OCI-LY7 (cell line): ENCODE data around the gene ABHD12. TPM values are rescaled to one million over a fixed set of nuclear protein-coding genes. Genes with fewer than 3 reads are reported as not detected.

Experiments
- BruUV-seq: library from RNA; stranded (reverse); fragments of 400-500 nt; replicated peaks from 2 replicates; lab custom pipeline; 2021; lab: Mats Ljungman, UMichigan
- CTCF ChIA-PET: fragments of 300-600 bp; sonication (Branson Sonifier 250); formaldehyde crosslinking; loops from one replicate; lab custom pipeline; 2022; ENCODE audit warnings: antibody characterized with exemption; ENCODE audit not compliant: unreplicated experiment; lab: Charles Lee
- POLR2A ChIA-PET: fragments of 300-600 bp; sonication (Branson Sonifier 250); formaldehyde crosslinking; loops from one replicate; lab custom pipeline; 2022; ENCODE audit warnings: antibody characterized with exemption; lab: Charles Lee
- DNase-seq: peaks from one replicate; pipeline ENCODE4 v3.0.0-alpha.2; 2015; ENCODE audit warnings: low spot score
- H2AFZ ChIP-seq: fragments of 200-600 bp; sonication (generic), shearing (Covaris generic); 2 replicates; pipeline ENCODE4 v1.6.1; 2014; ENCODE audit warnings: mild to moderate bottlenecking, antibody characterized with exemption, low read length, moderate library complexity
- H3K27ac ChIP-seq: fragments of 200-600 bp; sonication (generic); 2 replicates; pipeline ENCODE4 v1.5.1; 2014; ENCODE audit warnings: mixed run types, low read depth, mild to moderate bottlenecking, moderate library complexity, low read length, inconsistent platforms; ENCODE audit not compliant: poor library complexity, severe bottlenecking
- H3K36me3 ChIP-seq: fragments of 200-600 bp; sonication (generic); 2 replicates; pipeline ENCODE4 v1.6.1; 2014; ENCODE audit warnings: mild to moderate bottlenecking, antibody characterized with exemption, low read length, moderate library complexity, mixed read lengths; ENCODE audit not compliant: insufficient read depth
- H3K4me1 ChIP-seq: fragments of 200-600 bp; sonication (generic); 2 replicates; pipeline ENCODE4 v1.5.1; 2014; ENCODE audit warnings: mild to moderate bottlenecking, low read length; ENCODE audit not compliant: insufficient read depth, poor library complexity, severe bottlenecking
- H3K4me2 ChIP-seq: fragments of 200-600 bp; sonication (generic); 2 replicates; pipeline ENCODE4 v1.6.1; 2014; ENCODE audit warnings: mild to moderate bottlenecking, low read length
- H3K4me3 ChIP-seq: fragments of 200-600 bp; sonication (generic); 2 replicates; pipeline ENCODE4 v1.5.1; 2014; ENCODE audit warnings: mild to moderate bottlenecking, low read depth, low read length; ENCODE audit not compliant: poor library complexity, severe bottlenecking
- H3K79me2 ChIP-seq: fragments of 200-600 bp; sonication (generic); 2 replicates; pipeline ENCODE4 v1.6.1; 2016; ENCODE audit warnings: low read depth, mild to moderate bottlenecking, low read length, moderate library complexity, mixed read lengths; ENCODE audit not compliant: insufficient read depth
- H3K9me2 ChIP-seq: fragments of 200-600 bp; sonication (generic); 2 replicates; pipeline ENCODE4 v1.6.1; 2016; ENCODE audit warnings: mild to moderate bottlenecking, low read length, mixed read lengths; ENCODE audit not compliant: insufficient read depth
- H3K9me3 ChIP-seq: fragments of 200-600 bp; sonication (generic); 2 replicates; pipeline ENCODE4 v1.6.1; 2014; ENCODE audit warnings: mild to moderate bottlenecking, mixed run types, low read length, mixed read lengths
- H4K20me1 ChIP-seq: fragments of 200-600 bp; sonication (generic); 2 replicates; pipeline ENCODE4 v1.6.1; 2014; ENCODE audit warnings: mild to moderate bottlenecking, antibody characterized with exemption, low read length, moderate library complexity, mixed read lengths; ENCODE audit not compliant: insufficient read depth
- EZH2phosphoT487 ChIP-seq: fragments of 200-600 bp; sonication (generic); IDR thresholded peaks from 2 replicates; pipeline ENCODE4 v1.6.1; 2018; ENCODE audit warnings: low read depth, borderline replicate concordance, mild to moderate bottlenecking, mixed run types, antibody characterized with exemption, low read length, moderate library complexity, mixed read lengths
- intact Hi-C: fragments of 100-400 bp; cut with micrococcal nuclease; formaldehyde crosslinking; loops from one replicate; pipeline ENCODE4 v1.10.0; 2022; ENCODE audit not compliant: unreplicated experiment
- total RNA-seq, 2 experiments: library from RNA; depleted of rRNA in 1 of 2; stranded (reverse); fragments of >200 nt in 1 of 2; shearing (Covaris generic) in 1 of 2; gene quantifications; 2 replicates each; pipeline ENCODE4 v1.2.3, GENCODE V29; 2014 to 2022
- TF ChIP-seq, protein P1 (sequence below): fragments of 200-600 bp; sonication (generic); conservative IDR thresholded peaks from 2 replicates; pipeline ENCODE4 v1.5.1; 2014; ENCODE audit warnings: mild to moderate bottlenecking, antibody characterized with exemption, low read length, moderate library complexity, mixed read lengths

The ABHD12 gene
- total RNA-seq, 2 experiments from 2014 or later, result 10.6 to 12.9 TPM

- H3K9me3 ChIP-seq, result no peaks in the 10 kb centered on the region
- POLR2A ChIA-PET, result no interaction called here
- no peaks in the 10 kb centered on the region for H3K79me2 ChIP-seq
- H3K27ac ChIP-seq, result no peak overlapping the region
- no peaks in the 10 kb centered on the region for H3K9me2 ChIP-seq
- no peaks in the 10 kb centered on the region for H3K36me3 ChIP-seq
- intact Hi-C loops, result no loop called here
- no TSS peak for BruUV-seq
- no peak overlapping the region for H3K4me3 ChIP-seq
- CTCF ChIA-PET, result interaction anchor here (0.6 kb wide), 1 partner anchor 10 kb away, joined by 3 read pairs; no protein-coding TSS in a partner anchor
- no peak overlapping the region for H3K4me2 ChIP-seq
- no peaks in the 10 kb centered on the region for H4K20me1 ChIP-seq
- no peak overlapping the region for H2AFZ ChIP-seq
- H3K4me1 ChIP-seq, result peaks cover 38% of the 10 kb centered on the region
- no peak for DNase-seq
- TF ChIP-seq EZH2phosphoT487, result no peak
- TF ChIP-seq, protein P1, sequence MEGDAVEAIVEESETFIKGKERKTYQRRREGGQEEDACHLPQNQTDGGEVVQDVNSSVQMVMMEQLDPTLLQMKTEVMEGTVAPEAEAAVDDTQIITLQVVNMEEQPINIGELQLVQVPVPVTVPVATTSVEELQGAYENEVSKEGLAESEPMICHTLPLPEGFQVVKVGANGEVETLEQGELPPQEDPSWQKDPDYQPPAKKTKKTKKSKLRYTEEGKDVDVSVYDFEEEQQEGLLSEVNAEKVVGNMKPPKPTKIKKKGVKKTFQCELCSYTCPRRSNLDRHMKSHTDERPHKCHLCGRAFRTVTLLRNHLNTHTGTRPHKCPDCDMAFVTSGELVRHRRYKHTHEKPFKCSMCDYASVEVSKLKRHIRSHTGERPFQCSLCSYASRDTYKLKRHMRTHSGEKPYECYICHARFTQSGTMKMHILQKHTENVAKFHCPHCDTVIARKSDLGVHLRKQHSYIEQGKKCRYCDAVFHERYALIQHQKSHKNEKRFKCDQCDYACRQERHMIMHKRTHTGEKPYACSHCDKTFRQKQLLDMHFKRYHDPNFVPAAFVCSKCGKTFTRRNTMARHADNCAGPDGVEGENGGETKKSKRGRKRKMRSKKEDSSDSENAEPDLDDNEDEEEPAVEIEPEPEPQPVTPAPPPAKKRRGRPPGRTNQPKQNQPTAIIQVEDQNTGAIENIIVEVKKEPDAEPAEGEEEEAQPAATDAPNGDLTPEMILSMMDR, result no peak
Measured at GRCh38 chr20:25315418-25316210, 75.0 kb downstream of the ABHD12 start.

GRCh38 chr20:25314497-25315417 lies 75.9 kb downstream of the ABHD12 start:
- ChIA-PET POLR2A (no interaction called here), CTCF (interaction anchor here (0.6 kb wide), 1 partner anchor 11 kb away, joined by 3 read pairs; no protein-coding TSS in a partner anchor)
- H3K27ac ChIP-seq, result no peak overlapping the region
- H3K4me1 ChIP-seq, result peaks cover 32% of the 10 kb centered on the region
- no peaks in the 10 kb centered on the region for H4K20me1 ChIP-seq
- H3K9me3 ChIP-seq, result no peaks in the 10 kb centered on the region
- no peak overlapping the region for H3K4me2 ChIP-seq
- H3K9me2 ChIP-seq, result no peaks in the 10 kb centered on the region
- H3K79me2 ChIP-seq, result no peaks in the 10 kb centered on the region
- no peaks in the 10 kb centered on the region for H3K36me3 ChIP-seq
- BruUV-seq, result no TSS peak
- no peak overlapping the region for H3K4me3 ChIP-seq
- intact Hi-C loops, result no loop called here
- H2AFZ ChIP-seq, result no peak overlapping the region
- TF ChIP-seq EZH2phosphoT487, result no peak
- TF ChIP-seq, protein P1, result no peak
- DNase-seq, result no peak
